ENCODE data around the gene GABPB1.

GABPB1 gene

DNA sequence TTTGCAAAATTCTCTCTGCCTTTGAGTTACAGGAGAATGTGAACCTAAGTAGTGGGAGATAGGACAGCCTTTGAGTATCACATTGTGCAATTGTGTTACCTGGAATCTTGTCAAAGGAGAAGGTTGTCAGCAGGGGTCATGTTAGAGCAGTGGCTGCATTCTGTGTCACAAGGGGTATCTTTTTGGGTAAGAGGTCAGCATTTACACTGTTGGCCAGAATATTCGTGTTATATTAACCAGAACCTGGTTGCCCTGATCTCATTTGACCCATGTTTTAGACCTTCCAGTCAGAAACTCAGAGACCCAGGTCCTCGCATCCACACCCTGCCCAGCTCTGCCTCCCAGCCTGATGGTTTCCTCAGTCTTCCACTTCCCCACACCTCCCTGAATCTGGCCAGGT, 116.7 kb downstream of the GABPB1 start:
- Histone ChIP-seq H3K27ac (no peak overlapping the region), H3K9me3 (ENCODE audit: severe bottlenecking) (no peaks in the 10 kb centered on the region), H3K27me3 (ENCODE audit: insufficient read depth, low read depth, severe bottlenecking) (no peaks in the 10 kb centered on the region), H3K4me3 (ENCODE audit: low read depth, low read length) (no peak overlapping the region), H3K36me3 (no peaks in the 10 kb centered on the region)
- no peak for TF ChIP-seq CTCF (IDR thresholded peaks at IDR 0.05; ENCODE audit: low read depth, low read length)
- no peak for DNase-seq

GRCh38 chr15:50236433-50236832, 118.6 kb downstream of the GABPB1 start:
- no peak overlapping the region for H3K4me3 ChIP-seq (ENCODE audit: low read depth, low read length)
- DNase-seq = no peak
- no peak overlapping the region for H3K27ac ChIP-seq
- TF ChIP-seq CTCF (IDR thresholded peaks at IDR 0.05; ENCODE audit: low read depth, low read length) = no peak
- no peaks in the 10 kb centered on the region for H3K27me3 ChIP-seq (ENCODE audit: insufficient read depth, low read depth, severe bottlenecking)
- H3K9me3 ChIP-seq (ENCODE audit: severe bottlenecking) = no peaks in the 10 kb centered on the region
- H3K36me3 ChIP-seq = no peaks in the 10 kb centered on the region

DNA sequence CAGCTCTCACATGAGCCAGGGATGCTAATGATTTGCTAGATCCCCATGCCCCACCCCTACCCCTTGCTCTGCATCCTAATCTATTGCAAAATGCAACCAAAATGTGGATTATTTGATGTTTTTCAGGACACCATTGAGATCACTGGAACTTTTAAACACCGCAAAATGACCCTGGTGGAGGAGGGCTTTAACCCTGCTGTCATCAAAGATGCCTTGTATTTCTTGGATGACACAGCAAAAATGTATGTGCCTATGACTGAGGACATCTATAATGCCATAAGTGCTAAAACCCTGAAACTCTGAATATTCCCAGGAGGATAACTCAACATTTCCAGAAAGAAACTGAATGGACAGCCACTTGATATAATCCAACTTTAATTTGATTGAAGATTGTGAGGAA, 119.2 kb downstream of the GABPB1 start:
- TF ChIP-seq CTCF (IDR thresholded peaks at IDR 0.05; ENCODE audit: low read depth, low read length) = no peak
- no peak overlapping the region for H3K4me3 ChIP-seq (ENCODE audit: low read depth, low read length)
- H3K9me3 ChIP-seq (ENCODE audit: severe bottlenecking) = no peaks in the 10 kb centered on the region
- H3K27me3 ChIP-seq (ENCODE audit: insufficient read depth, low read depth, severe bottlenecking) = no peaks in the 10 kb centered on the region
- H3K27ac ChIP-seq = no peak overlapping the region
- DNase-seq = no peak
- no peaks in the 10 kb centered on the region for H3K36me3 ChIP-seq

GRCh38 chr15:50234764-50235163, 120.2 kb downstream of the GABPB1 start:
- no peaks in the 10 kb centered on the region for H3K9me3 ChIP-seq (ENCODE audit: severe bottlenecking)
- H3K27ac ChIP-seq = no peak overlapping the region
- no peaks in the 10 kb centered on the region for H3K36me3 ChIP-seq
- no peak overlapping the region for H3K4me3 ChIP-seq (ENCODE audit: low read depth, low read length)
- DNase-seq = no peak
- no peaks in the 10 kb centered on the region for H3K27me3 ChIP-seq (ENCODE audit: insufficient read depth, low read depth, severe bottlenecking)
- no peak for TF ChIP-seq CTCF (IDR thresholded peaks at IDR 0.05; ENCODE audit: low read depth, low read length)

GRCh38 chr15:50233192-50233736, 121.7 kb downstream of the GABPB1 start:
- no peak for DNase-seq
- H3K4me3 ChIP-seq (ENCODE audit: low read depth, low read length) = no peak overlapping the region
- no peaks in the 10 kb centered on the region for H3K9me3 ChIP-seq (ENCODE audit: severe bottlenecking)
- no peak overlapping the region for H3K27ac ChIP-seq
- H3K36me3 ChIP-seq = no peaks in the 10 kb centered on the region; the same call in 1 of the 2 replicates
- no peaks in the 10 kb centered on the region for H3K27me3 ChIP-seq (ENCODE audit: insufficient read depth, low read depth, severe bottlenecking)
- no peak for TF ChIP-seq CTCF (IDR thresholded peaks at IDR 0.05; ENCODE audit: low read depth, low read length)

DNA sequence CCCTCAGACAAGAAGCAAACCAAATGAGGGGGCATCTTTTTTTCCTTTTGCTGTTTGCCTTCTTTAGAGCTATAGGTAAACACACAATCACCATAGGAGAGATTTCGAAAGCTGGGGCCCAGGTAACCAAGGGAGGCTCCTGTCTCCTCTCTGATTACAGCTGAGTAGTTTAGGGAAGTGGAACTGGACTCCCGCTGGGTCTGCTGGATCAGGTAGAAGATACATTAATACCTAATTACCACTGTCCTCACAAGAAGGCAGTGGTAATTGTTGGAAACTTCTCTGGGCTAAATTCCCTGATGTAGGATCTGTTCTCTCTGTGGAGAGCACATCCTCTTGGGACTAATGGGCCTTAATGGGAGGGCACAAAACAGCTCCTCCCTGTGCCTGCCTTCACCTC, 122.2 kb downstream of the GABPB1 start:
- Histone ChIP-seq H3K9me3 (ENCODE audit: severe bottlenecking) (no peaks in the 10 kb centered on the region), H3K27me3 (ENCODE audit: insufficient read depth, low read depth, severe bottlenecking) (no peaks in the 10 kb centered on the region), H3K27ac (peak overlapping the region; percentile 61), H3K4me3 (ENCODE audit: low read depth, low read length) (no peak overlapping the region; the same call in 1 of the 2 replicates), H3K36me3 (peaks cover 3% of the 10 kb centered on the region)
- DNase-seq = peak; percentile 40
- no peak for TF ChIP-seq CTCF (IDR thresholded peaks at IDR 0.05; ENCODE audit: low read depth, low read length)
